Activated B cell treated with CpG ODN at 0.5 μM for 24 hours (primary cell): ENCODE data around the gene ARHGAP21. TPM values are rescaled to one million over a fixed set of nuclear protein-coding genes. Genes with fewer than 3 reads are reported as not detected.
"Not testable (repeated sequence)": the region's sequence is repeated elsewhere in the genome, so short reads cannot be mapped to it uniquely, and the experiment has no call there.

Experiments used
- ATAC-seq: fragments of 200-7000 bp; cut with Tn5 transposase; one replicate; pipeline ENCODE4 v1.10.0; 2021; ENCODE audit warnings: low read depth, mild to moderate bottlenecking, moderate library complexity
- CTCF ChIA-PET: fragments of 350-600 bp; sonication (Branson Sonifier 250); formaldehyde crosslinking; loops from one replicate; lab custom pipeline; 2021; ENCODE audit warnings: antibody characterized with exemption; lab: Charles Lee
- POLR2A ChIA-PET: fragments of 350-600 bp; sonication (Branson Sonifier 250); formaldehyde crosslinking; loops from one replicate; lab custom pipeline; 2021; ENCODE audit warnings: antibody characterized with exemption; lab: Charles Lee
- DNase-seq: peaks from one replicate; pipeline ENCODE4 v3.0.0; 2022
- H3K27ac Mint-ChIP-seq: one replicate; pipeline ENCODE4 v1.8.0; 2020; ENCODE audit warnings: mixed read lengths
- H3K27me3 Mint-ChIP-seq: one replicate; pipeline ENCODE4 v1.8.0; 2021; ENCODE audit warnings: mixed read lengths
- H3K36me3 Mint-ChIP-seq: one replicate; pipeline ENCODE4 v1.8.0; 2021; ENCODE audit warnings: low read depth, mixed read lengths
- H3K4me1 Mint-ChIP-seq: one replicate; pipeline ENCODE4 v1.8.0; 2021; ENCODE audit warnings: mixed read lengths
- H3K4me3 Mint-ChIP-seq: one replicate; pipeline ENCODE4 v1.8.0; 2020; ENCODE audit warnings: mild to moderate bottlenecking, mixed read lengths
- H3K9me3 Mint-ChIP-seq: one replicate; pipeline ENCODE4 v1.8.0; 2020; ENCODE audit warnings: mixed read lengths
- CTCF ChIP-seq: fragments of 200-600 bp; IDR thresholded peaks from one replicate; pipeline ENCODE4 v1.8.0; 2022; ENCODE audit warnings: antibody characterized with exemption, mild to moderate bottlenecking
- intact Hi-C: fragments of 100-400 bp; cut with micrococcal nuclease; formaldehyde crosslinking; loops from one replicate; pipeline ENCODE4 v1.15.1; 2024
- total RNA-seq: library from RNA; stranded (reverse); gene quantifications from 2 replicates; pipeline ENCODE4 v1.2.3, GENCODE V29; 2022

Gene ARHGAP21
- total RNA-seq, 1 donor from 2014 or later = 20.8 TPM

DNA sequence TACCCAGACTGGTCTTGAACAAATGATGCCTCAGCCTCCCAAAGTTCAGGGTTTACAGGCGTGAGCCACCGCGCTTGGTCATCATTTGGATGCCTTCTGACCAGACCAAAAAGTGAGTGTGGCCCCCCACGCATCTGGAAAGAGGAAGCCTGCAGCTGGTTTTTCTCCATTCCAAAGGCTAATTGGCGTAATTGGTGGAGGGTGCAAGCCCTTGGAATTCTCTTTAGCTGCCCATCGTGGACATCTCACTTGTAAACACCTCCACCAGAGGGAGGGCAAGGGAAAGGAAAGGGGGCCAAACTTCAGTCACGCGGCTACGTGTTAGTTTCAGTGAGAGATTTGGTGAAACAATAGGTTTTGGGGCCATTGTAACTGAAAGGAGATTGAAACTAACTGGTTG lies 4.1 kb upstream of the ARHGAP21 start:
- Mint-ChIP-seq H3K4me3 (no peak overlapping the region), H3K4me1 (peaks cover 7% of the 10 kb centered on the region), H3K27ac (no peak overlapping the region), H3K36me3 (peaks cover 3% of the 10 kb centered on the region), H3K27me3 (peaks cover 1% of the 10 kb centered on the region), H3K9me3 (no peaks in the 10 kb centered on the region)
- TF ChIP-seq CTCF = no peak
- ChIA-PET CTCF (no interaction called here), POLR2A (no interaction called here)
- no peak for ATAC-seq
- intact Hi-C loops = no loop called here
- no peak for DNase-seq

DNA sequence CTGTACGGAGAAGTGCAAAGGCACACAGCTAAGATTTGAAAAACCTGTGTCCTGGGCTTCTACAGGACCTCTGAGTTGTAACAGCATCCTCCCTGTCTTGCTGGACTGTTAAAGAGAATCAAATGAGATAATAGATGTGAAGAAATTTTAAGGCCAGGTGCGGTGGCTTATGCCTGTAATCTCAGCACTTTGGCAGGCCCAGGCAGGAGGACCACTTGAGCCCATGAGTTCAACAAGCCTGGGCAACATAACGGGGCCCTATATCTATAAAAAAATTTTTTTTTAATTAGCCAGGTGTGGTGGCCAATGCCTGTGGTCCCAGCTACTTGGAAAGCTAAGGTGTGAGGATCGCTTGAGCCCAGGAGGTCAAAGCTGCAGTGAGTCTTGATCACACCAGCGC lies 2.9 kb upstream of the ARHGAP21 start:
- Mint-ChIP-seq H3K36me3 (peaks cover 4% of the 10 kb centered on the region), H3K27me3 (peaks cover 1% of the 10 kb centered on the region), H3K9me3 (no peaks in the 10 kb centered on the region), H3K27ac (no peak overlapping the region), H3K4me1 (peaks cover 14% of the 10 kb centered on the region), H3K4me3 (no peak overlapping the region)
- ATAC-seq = no peak
- TF ChIP-seq CTCF = no peak
- intact Hi-C loops = no loop called here
- DNase-seq = no peak
- ChIA-PET CTCF (no interaction called here), POLR2A (no interaction called here)

DNA sequence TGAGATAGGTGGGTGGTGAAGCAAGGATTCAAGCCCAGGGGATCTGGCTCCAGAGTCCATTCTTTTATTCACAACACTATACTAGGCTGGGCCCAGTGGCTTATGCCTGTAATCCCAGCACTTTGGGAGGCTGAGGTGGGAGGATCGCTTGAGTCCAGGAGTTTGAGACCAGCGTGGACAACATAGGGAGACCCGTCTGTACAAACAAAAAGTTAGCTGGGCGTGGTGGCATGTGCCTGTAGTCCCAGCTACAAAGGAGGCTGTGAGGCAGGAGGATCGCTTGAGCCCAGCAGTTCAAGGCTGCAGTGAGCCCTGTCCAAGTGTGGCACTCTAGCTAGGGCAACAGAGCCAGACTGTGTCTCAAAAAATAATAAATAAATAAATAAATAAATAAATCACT lies 2.3 kb upstream of the ARHGAP21 start:
- H3K4me3 Mint-ChIP-seq, H3K36me3 Mint-ChIP-seq, H3K27ac Mint-ChIP-seq, CTCF ChIA-PET, ATAC-seq, H3K9me3 Mint-ChIP-seq, POLR2A ChIA-PET, H3K27me3 Mint-ChIP-seq, DNase-seq, intact Hi-C loops: not testable (repeated sequence)
- H3K4me1 Mint-ChIP-seq = peaks cover 20% of the 10 kb centered on the region

DNA sequence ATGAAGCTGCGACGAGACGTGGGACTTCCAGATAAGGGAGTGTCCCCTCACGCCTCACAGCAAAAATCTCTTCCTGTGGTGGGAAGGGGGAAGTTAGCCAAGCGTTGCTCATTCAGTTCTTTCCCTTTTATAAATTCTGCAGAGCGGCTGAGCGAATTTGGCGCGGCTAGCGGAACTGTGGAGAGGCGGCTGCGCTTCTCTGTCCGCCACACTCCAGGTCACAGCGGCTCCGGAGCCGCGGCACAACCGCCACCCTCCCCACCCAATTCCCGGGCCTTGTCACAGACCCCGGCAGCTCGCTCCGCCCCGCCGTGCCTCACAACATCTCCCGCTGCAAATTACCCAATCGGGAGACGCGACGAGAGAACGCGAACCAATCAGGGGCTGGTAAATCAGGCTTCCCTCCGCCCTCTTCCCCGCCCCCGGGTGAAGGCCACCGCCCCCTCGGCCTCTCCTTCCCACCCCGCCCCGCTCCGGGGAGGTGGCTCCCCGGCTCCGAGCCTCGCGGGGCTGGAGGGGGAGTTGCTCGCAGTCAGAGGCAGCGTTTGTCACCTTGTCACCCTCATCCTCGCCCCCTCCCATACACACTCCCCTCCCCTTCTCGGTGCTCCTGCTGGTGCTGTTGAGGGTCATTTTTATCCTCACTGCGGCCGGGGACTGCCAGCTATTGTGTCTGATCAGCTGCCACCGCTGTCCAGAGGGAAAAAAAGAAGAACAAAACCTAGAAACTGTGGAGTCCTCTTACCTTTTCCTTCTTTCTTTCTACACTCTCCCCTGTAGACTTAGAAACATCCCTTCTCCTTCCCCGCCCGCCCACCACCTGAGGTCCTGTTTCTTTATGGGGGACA lies 918 bp upstream of the ARHGAP21 start:
- ATAC-seq (peak; percentile 88), DNase-seq (peak; percentile 88)
- Mint-ChIP-seq H3K4me3 (peak overlapping the region; percentile 91), H3K4me1 (peaks cover 28% of the 10 kb centered on the region), H3K27ac (peak overlapping the region; percentile 87), H3K27me3 (peaks cover 3% of the 10 kb centered on the region), H3K36me3 (peaks cover 4% of the 10 kb centered on the region), H3K9me3 (no peaks in the 10 kb centered on the region)
- intact Hi-C loops = loop anchor here (1.0 to 5.0 kb wide), 7 partner anchors 81 to 1287 kb away; partner anchors contain the start of genes ENKUR, OTUD1, PRTFDC1 and THNSL1
- ChIA-PET POLR2A (interaction anchor here (0.5 to 1.9 kb wide), 5 partner anchors 8 to 501 kb away, joined by 3 to 8 read pairs (median 3); partner anchors contain the start of genes ENKUR, PRTFDC1 and THNSL1), CTCF (interaction anchor here (1.0 kb wide), 2 partner anchors 55 to 82 kb away, joined by 3 to 4 read pairs; no protein-coding TSS in a partner anchor)
- no peak for TF ChIP-seq CTCF

DNA sequence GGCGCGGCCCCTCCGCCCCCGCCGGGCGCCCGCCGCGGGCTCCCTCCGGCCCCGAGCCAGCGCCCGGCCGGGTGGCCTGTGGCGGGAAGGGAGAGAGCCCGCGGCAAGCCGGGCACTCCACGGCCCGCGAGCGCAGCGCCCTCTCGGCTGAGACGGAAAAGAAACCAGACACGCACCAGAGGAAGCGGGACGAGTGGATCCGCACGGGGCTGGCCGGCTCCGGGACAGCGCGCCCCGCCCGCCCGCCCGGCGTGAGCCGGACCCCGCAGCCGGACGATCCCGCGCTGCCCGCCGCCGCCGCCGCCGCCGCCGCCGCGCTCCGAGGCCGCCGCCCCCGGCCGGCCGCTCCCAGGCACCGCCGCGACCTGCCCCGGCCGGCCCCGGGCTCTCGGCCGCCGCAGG lies 300 bp downstream of the ARHGAP21 start:
- peak; percentile 1 for ATAC-seq
- peak overlapping the region; percentile 64 for H3K4me3 Mint-ChIP-seq
- peaks cover 4% of the 10 kb centered on the region for H3K36me3 Mint-ChIP-seq
- intact Hi-C loops = loop anchor here (5.0 kb wide), 1 partner anchor 1286 kb away; the partner anchor contains the start of gene OTUD1
- no peak for TF ChIP-seq CTCF
- CTCF ChIA-PET = interaction anchor here (0.8 to 1.0 kb wide), 3 partner anchors 10 to 80 kb away, joined by 3 to 4 read pairs (median 3); no protein-coding TSS in a partner anchor
- no peaks in the 10 kb centered on the region for H3K9me3 Mint-ChIP-seq
- DNase-seq = peak; percentile 56
- peaks cover 3% of the 10 kb centered on the region for H3K27me3 Mint-ChIP-seq
- H3K27ac Mint-ChIP-seq = no peak overlapping the region
- POLR2A ChIA-PET = interaction anchor here (0.6 to 1.5 kb wide), 4 partner anchors 165 to 1746 kb away, joined by 3 to 5 read pairs (median 4); partner anchors contain the start of gene PRTFDC1
- peaks cover 30% of the 10 kb centered on the region for H3K4me1 Mint-ChIP-seq
